Measurements from ENCODE around the gene MROH7. TPM values are rescaled to one million over a fixed set of nuclear protein-coding genes. Genes with fewer than 3 reads are reported as not detected.

Gene MROH7
- total RNA-seq, 1 experiment from 2014 or later, result 0.13 TPM

- 0 out of 2 replicates have a peak overlapping the region, but pooled peaks have one; percentile 23 for H3K27ac Mint-ChIP-seq
- TF ChIP-seq NFATC4 (CRISPR knock-in tag; IDR thresholded peaks at IDR 0.05) (no peak), NR2C2 (CRISPR knock-in tag; IDR thresholded peaks at IDR 0.05) (no peak), ZNF219 (CRISPR knock-in tag; IDR thresholded peaks at IDR 0.05; ENCODE audit: borderline replicate concordance) (no peak), ESRRA (CRISPR knock-in tag; IDR thresholded peaks at IDR 0.05; ENCODE audit: borderline replicate concordance) (no peak), PRRX2 (CRISPR knock-in tag; IDR thresholded peaks at IDR 0.05) (no peak), NFE2L1 (CRISPR knock-in tag; IDR thresholded peaks at IDR 0.05) (no peak), AR (CRISPR knock-in tag; IDR thresholded peaks at IDR 0.05) (no peak), ZNF138 (CRISPR knock-in tag; conservative IDR thresholded peaks at IDR 0.05) (no peak), FOXP1 (CRISPR knock-in tag; IDR thresholded peaks at IDR 0.05; ENCODE audit: borderline replicate concordance) (no peak), TP53 (CRISPR knock-in tag; IDR thresholded peaks at IDR 0.05) (no peak), CBFB (CRISPR knock-in tag; IDR thresholded peaks at IDR 0.05; ENCODE audit: low read depth) (no peak)
- TF ChIP-seq, protein P1, sequence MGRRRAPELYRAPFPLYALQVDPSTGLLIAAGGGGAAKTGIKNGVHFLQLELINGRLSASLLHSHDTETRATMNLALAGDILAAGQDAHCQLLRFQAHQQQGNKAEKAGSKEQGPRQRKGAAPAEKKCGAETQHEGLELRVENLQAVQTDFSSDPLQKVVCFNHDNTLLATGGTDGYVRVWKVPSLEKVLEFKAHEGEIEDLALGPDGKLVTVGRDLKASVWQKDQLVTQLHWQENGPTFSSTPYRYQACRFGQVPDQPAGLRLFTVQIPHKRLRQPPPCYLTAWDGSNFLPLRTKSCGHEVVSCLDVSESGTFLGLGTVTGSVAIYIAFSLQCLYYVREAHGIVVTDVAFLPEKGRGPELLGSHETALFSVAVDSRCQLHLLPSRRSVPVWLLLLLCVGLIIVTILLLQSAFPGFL (CRISPR knock-in tag; IDR thresholded peaks at IDR 0.05; ENCODE audit: borderline replicate concordance), result no peak
- TF ChIP-seq, protein P2, sequence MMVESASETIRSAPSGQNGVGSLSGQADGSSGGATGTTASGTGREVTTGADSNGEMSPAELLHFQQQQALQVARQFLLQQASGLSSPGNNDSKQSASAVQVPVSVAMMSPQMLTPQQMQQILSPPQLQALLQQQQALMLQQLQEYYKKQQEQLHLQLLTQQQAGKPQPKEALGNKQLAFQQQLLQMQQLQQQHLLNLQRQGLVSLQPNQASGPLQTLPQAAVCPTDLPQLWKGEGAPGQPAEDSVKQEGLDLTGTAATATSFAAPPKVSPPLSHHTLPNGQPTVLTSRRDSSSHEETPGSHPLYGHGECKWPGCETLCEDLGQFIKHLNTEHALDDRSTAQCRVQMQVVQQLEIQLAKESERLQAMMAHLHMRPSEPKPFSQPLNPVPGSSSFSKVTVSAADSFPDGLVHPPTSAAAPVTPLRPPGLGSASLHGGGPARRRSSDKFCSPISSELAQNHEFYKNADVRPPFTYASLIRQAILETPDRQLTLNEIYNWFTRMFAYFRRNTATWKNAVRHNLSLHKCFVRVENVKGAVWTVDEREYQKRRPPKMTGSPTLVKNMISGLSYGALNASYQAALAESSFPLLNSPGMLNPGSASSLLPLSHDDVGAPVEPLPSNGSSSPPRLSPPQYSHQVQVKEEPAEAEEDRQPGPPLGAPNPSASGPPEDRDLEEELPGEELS (CRISPR knock-in tag; IDR thresholded peaks at IDR 0.05), result no peak
- TF ChIP-seq, protein P3, sequence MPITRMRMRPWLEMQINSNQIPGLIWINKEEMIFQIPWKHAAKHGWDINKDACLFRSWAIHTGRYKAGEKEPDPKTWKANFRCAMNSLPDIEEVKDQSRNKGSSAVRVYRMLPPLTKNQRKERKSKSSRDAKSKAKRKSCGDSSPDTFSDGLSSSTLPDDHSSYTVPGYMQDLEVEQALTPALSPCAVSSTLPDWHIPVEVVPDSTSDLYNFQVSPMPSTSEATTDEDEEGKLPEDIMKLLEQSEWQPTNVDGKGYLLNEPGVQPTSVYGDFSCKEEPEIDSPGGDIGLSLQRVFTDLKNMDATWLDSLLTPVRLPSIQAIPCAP (CRISPR knock-in tag; IDR thresholded peaks at IDR 0.05), result no peak
- TF ChIP-seq, protein P4, sequence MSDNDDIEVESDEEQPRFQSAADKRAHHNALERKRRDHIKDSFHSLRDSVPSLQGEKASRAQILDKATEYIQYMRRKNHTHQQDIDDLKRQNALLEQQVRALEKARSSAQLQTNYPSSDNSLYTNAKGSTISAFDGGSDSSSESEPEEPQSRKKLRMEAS (CRISPR knock-in tag; IDR thresholded peaks at IDR 0.05), result no peak
- no peak overlapping the region for H3K4me3 Mint-ChIP-seq
- DNase-seq (ENCODE audit: low spot score) (no peak), ATAC-seq (no peak)
- peaks cover 73% of the 10 kb centered on the region for H3K36me3 Mint-ChIP-seq
- H3K4me1 Mint-ChIP-seq, result peaks cover 7% of the 10 kb centered on the region; the same call in 1 of the 2 replicates
- H3K27me3 Mint-ChIP-seq (ENCODE audit: low read depth), result no peaks in the 10 kb centered on the region
- ChIA-PET POLR2A (no interaction called here), CTCF (no interaction called here)
- no peaks in the 10 kb centered on the region for H3K9me3 Mint-ChIP-seq
Measured at GRCh38 chr1:54721719-54722118, 80.1 kb downstream of the MROH7 start.

- peaks cover 83% of the 10 kb centered on the region for H3K36me3 Mint-ChIP-seq
- POLR2A ChIA-PET, result no interaction called here
- H3K27me3 Mint-ChIP-seq (ENCODE audit: low read depth), result no peaks in the 10 kb centered on the region
- no peak overlapping the region for H3K4me3 Mint-ChIP-seq
- ATAC-seq (no peak), DNase-seq (ENCODE audit: low spot score) (no peak)
- CTCF ChIA-PET, result interaction anchor here (1.5 kb wide), 1 partner anchor 77 kb away, joined by 4 read pairs; the partner anchor contains the start of gene TTC22
- H3K4me1 Mint-ChIP-seq, result 0 out of 2 replicates have a peak, but pooled peaks cover 5% of the 10 kb centered on the region
- H3K27ac Mint-ChIP-seq, result no peak overlapping the region
- H3K9me3 Mint-ChIP-seq, result no peaks in the 10 kb centered on the region
- TF ChIP-seq, protein P5, sequence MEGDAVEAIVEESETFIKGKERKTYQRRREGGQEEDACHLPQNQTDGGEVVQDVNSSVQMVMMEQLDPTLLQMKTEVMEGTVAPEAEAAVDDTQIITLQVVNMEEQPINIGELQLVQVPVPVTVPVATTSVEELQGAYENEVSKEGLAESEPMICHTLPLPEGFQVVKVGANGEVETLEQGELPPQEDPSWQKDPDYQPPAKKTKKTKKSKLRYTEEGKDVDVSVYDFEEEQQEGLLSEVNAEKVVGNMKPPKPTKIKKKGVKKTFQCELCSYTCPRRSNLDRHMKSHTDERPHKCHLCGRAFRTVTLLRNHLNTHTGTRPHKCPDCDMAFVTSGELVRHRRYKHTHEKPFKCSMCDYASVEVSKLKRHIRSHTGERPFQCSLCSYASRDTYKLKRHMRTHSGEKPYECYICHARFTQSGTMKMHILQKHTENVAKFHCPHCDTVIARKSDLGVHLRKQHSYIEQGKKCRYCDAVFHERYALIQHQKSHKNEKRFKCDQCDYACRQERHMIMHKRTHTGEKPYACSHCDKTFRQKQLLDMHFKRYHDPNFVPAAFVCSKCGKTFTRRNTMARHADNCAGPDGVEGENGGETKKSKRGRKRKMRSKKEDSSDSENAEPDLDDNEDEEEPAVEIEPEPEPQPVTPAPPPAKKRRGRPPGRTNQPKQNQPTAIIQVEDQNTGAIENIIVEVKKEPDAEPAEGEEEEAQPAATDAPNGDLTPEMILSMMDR (IDR thresholded peaks at IDR 0.05), result no peak
- TF ChIP-seq, protein P6, sequence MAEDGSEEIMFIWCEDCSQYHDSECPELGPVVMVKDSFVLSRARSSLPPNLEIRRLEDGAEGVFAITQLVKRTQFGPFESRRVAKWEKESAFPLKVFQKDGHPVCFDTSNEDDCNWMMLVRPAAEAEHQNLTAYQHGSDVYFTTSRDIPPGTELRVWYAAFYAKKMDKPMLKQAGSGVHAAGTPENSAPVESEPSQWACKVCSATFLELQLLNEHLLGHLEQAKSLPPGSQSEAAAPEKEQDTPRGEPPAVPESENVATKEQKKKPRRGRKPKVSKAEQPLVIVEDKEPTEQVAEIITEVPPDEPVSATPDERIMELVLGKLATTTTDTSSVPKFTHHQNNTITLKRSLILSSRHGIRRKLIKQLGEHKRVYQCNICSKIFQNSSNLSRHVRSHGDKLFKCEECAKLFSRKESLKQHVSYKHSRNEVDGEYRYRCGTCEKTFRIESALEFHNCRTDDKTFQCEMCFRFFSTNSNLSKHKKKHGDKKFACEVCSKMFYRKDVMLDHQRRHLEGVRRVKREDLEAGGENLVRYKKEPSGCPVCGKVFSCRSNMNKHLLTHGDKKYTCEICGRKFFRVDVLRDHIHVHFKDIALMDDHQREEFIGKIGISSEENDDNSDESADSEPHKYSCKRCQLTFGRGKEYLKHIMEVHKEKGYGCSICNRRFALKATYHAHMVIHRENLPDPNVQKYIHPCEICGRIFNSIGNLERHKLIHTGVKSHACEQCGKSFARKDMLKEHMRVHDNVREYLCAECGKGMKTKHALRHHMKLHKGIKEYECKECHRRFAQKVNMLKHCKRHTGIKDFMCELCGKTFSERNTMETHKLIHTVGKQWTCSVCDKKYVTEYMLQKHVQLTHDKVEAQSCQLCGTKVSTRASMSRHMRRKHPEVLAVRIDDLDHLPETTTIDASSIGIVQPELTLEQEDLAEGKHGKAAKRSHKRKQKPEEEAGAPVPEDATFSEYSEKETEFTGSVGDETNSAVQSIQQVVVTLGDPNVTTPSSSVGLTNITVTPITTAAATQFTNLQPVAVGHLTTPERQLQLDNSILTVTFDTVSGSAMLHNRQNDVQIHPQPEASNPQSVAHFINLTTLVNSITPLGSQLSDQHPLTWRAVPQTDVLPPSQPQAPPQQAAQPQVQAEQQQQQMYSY (CRISPR knock-in tag; IDR thresholded peaks at IDR 0.05), result no peak
- TF ChIP-seq SOX15 (CRISPR knock-in tag; IDR thresholded peaks at IDR 0.05), result no peak
- TF ChIP-seq ZNF512 (CRISPR knock-in tag; IDR thresholded peaks at IDR 0.05; ENCODE audit: borderline replicate concordance), result no peak
- no peak for TF ChIP-seq ZNF396 (CRISPR knock-in tag; IDR thresholded peaks at IDR 0.05; ENCODE audit: borderline replicate concordance)
Measured at GRCh38 chr1:54723985-54724384, 82.4 kb downstream of the MROH7 start.

Measured in WTC11 (cell line).